GM12878 (cell line): Measurements from ENCODE around the gene ZNF134.

Source experiments
- BRCA1 ChIP-seq: IDR thresholded peaks from 2 replicates; pipeline ENCODE4 v1.6.1; 2011; ENCODE audit warnings: low read depth, low read length, improper control_type of control experiment
- CBX3 ChIP-seq: fragments of 200-600 bp; sonication (generic); IDR thresholded peaks from 2 replicates; pipeline ENCODE4 v1.6.1; 2016; ENCODE audit warnings: low read depth, borderline replicate concordance
- ESRRA ChIP-seq: IDR thresholded peaks from 2 replicates; pipeline ENCODE4 v1.6.1; 2012; ENCODE audit warnings: mild to moderate bottlenecking, low read length, improper control_type of control experiment
- MEF2B ChIP-seq: fragments of 450-650 bp; IDR thresholded peaks from 2 replicates; pipeline ENCODE4 v1.6.1; 2018; ENCODE audit warnings: mild to moderate bottlenecking, moderate library complexity; ENCODE audit not compliant: partially characterized antibody, poor library complexity, severe bottlenecking
- POLR2A ChIP-seq: IDR thresholded peaks from 2 replicates; pipeline ENCODE4 v1.6.1; 2011; ENCODE audit warnings: low read depth, mild to moderate bottlenecking, low read length
- RCOR1 ChIP-seq: conservative IDR thresholded peaks from 2 replicates; pipeline ENCODE4 v1.6.1; 2012; ENCODE audit warnings: low read depth, low read length, improper control_type of control experiment
- SRF ChIP-seq, 2 experiments: IDR thresholded peaks; 2 replicates each; pipeline ENCODE4 v1.6.1; 2011; ENCODE audit warnings: low read depth in 2 of 2, low read length in 2 of 2, mild to moderate bottlenecking in 1 of 2, moderate library complexity in 1 of 2
- ZBTB11 ChIP-seq: fragments of 450-650 bp; formaldehyde crosslinking; IDR thresholded peaks from 2 replicates; pipeline ENCODE4 v1.5.0; 2022; ENCODE audit warnings: mild to moderate bottlenecking, missing genetic modification characterization
- TF ChIP-seq, protein P1 (sequence below), 3 experiments: IDR thresholded peaks in 2 of 3; conservative IDR thresholded peaks in 1 of 3; 2 replicates each; pipeline ENCODE4 v1.5.1; 2011; ENCODE audit warnings: low read depth in 3 of 3, low read length in 3 of 3, mild to moderate bottlenecking in 3 of 3, control low read depth in 2 of 3, moderate library complexity in 2 of 3, inconsistent platforms in 1 of 3, mixed read lengths in 1 of 3; ENCODE audit not compliant: control insufficient read depth in 2 of 3, insufficient read depth in 1 of 3; ENCODE audit errors: extremely low read depth in 1 of 3
- TF ChIP-seq, protein P2 (sequence below): fragments of 150-350 bp; IDR thresholded peaks from 2 replicates; pipeline ENCODE4 v1.6.1; 2016; ENCODE audit warnings: low read depth, low read length

- TF ChIP-seq SRF (IDR thresholded peaks at IDR 0.05; ENCODE audit: low read depth in 2 of 2, low read length in 2 of 2) (no peak), ESRRA (no peak), CBX3 (no peak), MEF2B (no peak), POLR2A (no peak), ZBTB11 (no peak), RCOR1 (no peak), BRCA1 (no peak)
- TF ChIP-seq, protein P1, sequence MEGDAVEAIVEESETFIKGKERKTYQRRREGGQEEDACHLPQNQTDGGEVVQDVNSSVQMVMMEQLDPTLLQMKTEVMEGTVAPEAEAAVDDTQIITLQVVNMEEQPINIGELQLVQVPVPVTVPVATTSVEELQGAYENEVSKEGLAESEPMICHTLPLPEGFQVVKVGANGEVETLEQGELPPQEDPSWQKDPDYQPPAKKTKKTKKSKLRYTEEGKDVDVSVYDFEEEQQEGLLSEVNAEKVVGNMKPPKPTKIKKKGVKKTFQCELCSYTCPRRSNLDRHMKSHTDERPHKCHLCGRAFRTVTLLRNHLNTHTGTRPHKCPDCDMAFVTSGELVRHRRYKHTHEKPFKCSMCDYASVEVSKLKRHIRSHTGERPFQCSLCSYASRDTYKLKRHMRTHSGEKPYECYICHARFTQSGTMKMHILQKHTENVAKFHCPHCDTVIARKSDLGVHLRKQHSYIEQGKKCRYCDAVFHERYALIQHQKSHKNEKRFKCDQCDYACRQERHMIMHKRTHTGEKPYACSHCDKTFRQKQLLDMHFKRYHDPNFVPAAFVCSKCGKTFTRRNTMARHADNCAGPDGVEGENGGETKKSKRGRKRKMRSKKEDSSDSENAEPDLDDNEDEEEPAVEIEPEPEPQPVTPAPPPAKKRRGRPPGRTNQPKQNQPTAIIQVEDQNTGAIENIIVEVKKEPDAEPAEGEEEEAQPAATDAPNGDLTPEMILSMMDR (IDR thresholded peaks at IDR 0.05 in 2 of 3, conservative IDR thresholded peaks at IDR 0.05 in 1 of 3; ENCODE audit: control insufficient read depth in 2 of 3, extremely low read depth in 1 of 3, insufficient read depth in 1 of 3, low read depth in 3 of 3, low read length in 3 of 3), result no peak
- TF ChIP-seq, protein P2, sequence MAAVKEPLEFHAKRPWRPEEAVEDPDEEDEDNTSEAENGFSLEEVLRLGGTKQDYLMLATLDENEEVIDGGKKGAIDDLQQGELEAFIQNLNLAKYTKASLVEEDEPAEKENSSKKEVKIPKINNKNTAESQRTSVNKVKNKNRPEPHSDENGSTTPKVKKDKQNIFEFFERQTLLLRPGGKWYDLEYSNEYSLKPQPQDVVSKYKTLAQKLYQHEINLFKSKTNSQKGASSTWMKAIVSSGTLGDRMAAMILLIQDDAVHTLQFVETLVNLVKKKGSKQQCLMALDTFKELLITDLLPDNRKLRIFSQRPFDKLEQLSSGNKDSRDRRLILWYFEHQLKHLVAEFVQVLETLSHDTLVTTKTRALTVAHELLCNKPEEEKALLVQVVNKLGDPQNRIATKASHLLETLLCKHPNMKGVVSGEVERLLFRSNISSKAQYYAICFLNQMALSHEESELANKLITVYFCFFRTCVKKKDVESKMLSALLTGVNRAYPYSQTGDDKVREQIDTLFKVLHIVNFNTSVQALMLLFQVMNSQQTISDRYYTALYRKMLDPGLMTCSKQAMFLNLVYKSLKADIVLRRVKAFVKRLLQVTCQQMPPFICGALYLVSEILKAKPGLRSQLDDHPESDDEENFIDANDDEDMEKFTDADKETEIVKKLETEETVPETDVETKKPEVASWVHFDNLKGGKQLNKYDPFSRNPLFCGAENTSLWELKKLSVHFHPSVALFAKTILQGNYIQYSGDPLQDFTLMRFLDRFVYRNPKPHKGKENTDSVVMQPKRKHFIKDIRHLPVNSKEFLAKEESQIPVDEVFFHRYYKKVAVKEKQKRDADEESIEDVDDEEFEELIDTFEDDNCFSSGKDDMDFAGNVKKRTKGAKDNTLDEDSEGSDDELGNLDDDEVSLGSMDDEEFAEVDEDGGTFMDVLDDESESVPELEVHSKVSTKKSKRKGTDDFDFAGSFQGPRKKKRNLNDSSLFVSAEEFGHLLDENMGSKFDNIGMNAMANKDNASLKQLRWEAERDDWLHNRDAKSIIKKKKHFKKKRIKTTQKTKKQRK, result no peak
Observed at GRCh38 chr19:57633832-57634131, 19.7 kb downstream of the ZNF134 start.
